Ishikawa (cell line): ENCODE measurements around the gene GGCX.

Source experiments
- EGR1 ChIP-seq: IDR thresholded peaks from 2 replicates; pipeline ENCODE4 v1.6.1; 2012
- NFIC ChIP-seq: IDR thresholded peaks from 2 replicates; pipeline ENCODE4 v1.6.1; 2012
- RAD21 ChIP-seq: IDR thresholded peaks from 2 replicates; pipeline ENCODE4 v1.6.1; 2012; ENCODE audit warnings: low read depth
- TCF12 ChIP-seq: IDR thresholded peaks from 2 replicates; pipeline ENCODE4 v1.6.1; 2012; ENCODE audit warnings: low read depth
- YY1 ChIP-seq: IDR thresholded peaks from 2 replicates; pipeline ENCODE4 v1.6.1; 2012; ENCODE audit warnings: low read depth

DNA sequence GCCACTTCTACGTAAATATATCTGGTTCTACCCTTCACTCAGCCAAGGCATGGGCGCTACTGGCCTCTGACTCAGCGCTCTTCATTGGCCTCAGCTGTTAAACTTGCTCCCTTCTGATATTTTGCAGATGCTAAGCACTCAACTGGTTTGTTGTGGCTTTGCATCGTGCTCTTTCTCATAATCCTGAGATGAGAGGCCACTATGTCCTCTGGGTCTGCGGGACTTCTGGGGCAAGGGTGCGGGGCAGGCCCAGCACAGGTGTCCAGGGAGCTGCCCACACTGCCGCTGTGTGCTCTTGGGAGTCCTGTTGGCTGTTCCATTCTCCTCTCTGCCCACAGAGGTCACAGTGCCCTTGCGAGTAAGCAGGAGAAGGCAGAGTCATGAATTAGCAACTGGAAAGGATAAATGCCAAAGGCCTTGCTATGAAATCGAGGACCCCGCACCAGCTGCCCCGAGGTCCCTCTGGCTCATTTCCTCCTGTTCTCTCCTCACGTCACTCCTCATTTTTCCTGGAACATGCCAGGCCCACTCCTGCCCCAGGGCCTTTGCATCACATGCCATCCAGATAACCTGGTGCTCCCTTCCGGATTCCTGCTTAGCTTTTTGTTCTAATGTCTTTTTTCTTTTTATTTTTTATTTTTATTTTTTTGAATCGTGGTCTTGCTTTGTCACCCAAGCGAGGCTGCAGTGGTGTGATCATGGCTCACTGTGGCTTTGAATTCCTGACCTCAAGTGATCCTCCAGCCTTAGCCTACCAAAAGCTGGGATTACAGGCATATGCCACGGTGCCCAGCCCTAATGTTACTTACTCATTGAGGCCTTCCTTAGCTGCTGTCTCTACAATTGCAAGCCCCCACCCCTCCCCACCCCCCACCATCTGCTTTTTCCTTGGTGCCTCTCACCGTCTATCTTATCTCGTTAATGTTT, 57.2 kb downstream of the GGCX start:
- TF ChIP-seq TCF12 (no peak), YY1 (no peak), EGR1 (no peak), NFIC (no peak), RAD21 (no peak)
